Heart left ventricle (tissue), 16 donors: ENCODE measurements around the gene MRPL21. TPM values are rescaled to one million over a fixed set of nuclear protein-coding genes. Genes with fewer than 3 reads are reported as not detected.

Source experiments
- ATAC-seq, 4 donors: fragments of 200-7000 bp; cut with Tn5 transposase; one replicate each; pipeline ENCODE4 v1.9.1; 2020 to 2022; ENCODE audit warnings: moderate library complexity in 4 of 4, mild to moderate bottlenecking in 3 of 4, moderate number of reproducible peaks in 1 of 4
- DNase-seq, 5 donors: peaks; one replicate each; pipeline ENCODE4 v3.0.0-alpha.2; 2020
- H3K27ac ChIP-seq, 12 donors: fragments of 200-600 bp; sonication (generic) in 4 of 12; one replicate each; pipeline versions ENCODE4 v1.5.0 to v1.8.0; 2016 to 2022; ENCODE audit warnings: mild to moderate bottlenecking in 2 of 12
- H3K27me3 ChIP-seq, 9 donors: fragments of 200-600 bp; sonication (generic) in 2 of 9; one replicate each; pipeline versions ENCODE4 v1.5.1 to v1.8.0; 2016 to 2022; ENCODE audit warnings: mild to moderate bottlenecking in 3 of 9
- H3K36me3 ChIP-seq, 9 donors: fragments of 200-600 bp; sonication (generic) in 2 of 9; one replicate each; pipeline versions ENCODE4 v1.5.0 to v1.8.0; 2018 to 2022; ENCODE audit warnings: mild to moderate bottlenecking in 2 of 9
- H3K4me1 ChIP-seq, 12 donors: fragments of 200-600 bp; sonication (generic) in 4 of 12; one replicate each; pipeline versions ENCODE4 v1.5.0 to v1.8.0; 2016 to 2022; ENCODE audit warnings: mild to moderate bottlenecking in 3 of 12
- H3K4me3 ChIP-seq, 12 donors: fragments of 200-600 bp; sonication (generic) in 4 of 12; one replicate each; pipeline versions ENCODE4 v1.5.0 to v1.8.0; 2017 to 2022; ENCODE audit warnings: mild to moderate bottlenecking in 9 of 12, moderate library complexity in 4 of 12
- H3K9me3 ChIP-seq, 12 donors: fragments of 200-600 bp; sonication (generic) in 4 of 12; one replicate each; pipeline versions ENCODE4 v1.5.0 to v1.8.0; 2016 to 2022; ENCODE audit warnings: mild to moderate bottlenecking in 1 of 12
- POLR2A ChIP-seq, 2 donors: fragments of 450-650 bp; IDR thresholded peaks; one replicate each; pipeline ENCODE4 v1.6.1; 2017; ENCODE audit warnings: antibody characterized with exemption in 2 of 2, mild to moderate bottlenecking in 2 of 2, moderate library complexity in 2 of 2
- WGBS, 4 donors: extraction: QIAGEN DNeasy Blood & Tissue Kit in 2 of 4; methylation state at CpG; one replicate each; pipeline versions ENCODE4 v1.1.5 to v1.1.7; 2013 to 2018; 5-methylcytosine and 5-hydroxymethylcytosine counted together
- intact Hi-C, 10 donors: fragments of 100-400 bp; cut with DNase I; formaldehyde crosslinking; loops; one replicate each; pipeline versions ENCODE4 v1.11.1 to v1.14.2; 2022
- polyA plus RNA-seq, 2 donors: library from polyadenylated mRNA; stranded (reverse); fragments of 200-250 nt; gene quantifications; one replicate each; pipeline ENCODE4 v1.2.3, GENCODE V29; 2013
- total RNA-seq, 9 donors: library from RNA; depleted of rRNA in 2 of 9; stranded (reverse); fragments of >200 nt in 2 of 9; fragmentation: NEBNext Ultra II Directional in 3 of 9; extraction: Animal tissue kit (Norgen Biotek cat#: 25700) in 3 of 9; gene quantifications; one replicate each; pipeline versions ENCODE4 v1.1.0 to v1.2.4, GENCODE V29; 2016 to 2023
- TF ChIP-seq, protein P1 (sequence below), 12 donors: fragments of 200-600 bp; sonication (generic) in 4 of 12; IDR thresholded peaks; one replicate each; pipeline versions ENCODE4 v1.5.0 to v1.8.0; 2018 to 2022; ENCODE audit warnings: antibody characterized with exemption in 12 of 12, mild to moderate bottlenecking in 5 of 12
- donor health status: ischemic (EF 13 %, LVEDD 7.1; RV severe dilation, severe dysfunction).
- donor health status: healthy with polysubstance abuse.
- donor health status: DM: no; HTN: yes; CAD: no.
- donor health status: DM: no; HTN: no; CAD: no.
- donor health status: ischemic (EF 25% LVEDD 6.9; RV normal size, moderate dysfunction).
- donor health status: ischemic (EF 25% LVEDD 5.7; RV mildly dilated, moderate dysfunction).
- donor health status: healthy.
- donor health status: DM: yes; HTN: yes; CAD: no.
- donor health status: ischemic (EF 35%, LVEDD 5.7; RV mildly dilated, moderate dysfunction).
- donor health status: nonischemic (EF 11% LVEDD 7.7; RV severe dilation, severe dysfunction).
- donor health status: DM: yes; HTN: yes; CAD: no.
- donor health status: PGD.
- donor health status: ischemic (EF 29% LVEDD 5.4; RV normal size, mild dysfunction).
- donor health status: nonischemic (EF 23%, LVEDD 6.1; RV moderate dilation, normal function).

Gene MRPL21
- total and polyA plus RNA-seq, 11 donors: 59.9 to 230 (median 88.8) TPM

- no peaks in the 10 kb centered on the region for H3K27me3 ChIP-seq
- peak in 1 of 4 donors; percentile 26 for ATAC-seq
- no peak overlapping the region for H3K4me3 ChIP-seq
- peaks cover 0 to 76% (median 69%) of the 10 kb centered on the region in 9 donors for H3K36me3 ChIP-seq
- peaks cover 0 to 4% (median 0%) of the 10 kb centered on the region in 12 donors for H3K4me1 ChIP-seq
- intact Hi-C loops: loop anchor here in 1 of 10 donors (10.0 kb wide), 1 partner anchor 147 kb away; no protein-coding TSS in a partner anchor
- TF ChIP-seq, protein P1, sequence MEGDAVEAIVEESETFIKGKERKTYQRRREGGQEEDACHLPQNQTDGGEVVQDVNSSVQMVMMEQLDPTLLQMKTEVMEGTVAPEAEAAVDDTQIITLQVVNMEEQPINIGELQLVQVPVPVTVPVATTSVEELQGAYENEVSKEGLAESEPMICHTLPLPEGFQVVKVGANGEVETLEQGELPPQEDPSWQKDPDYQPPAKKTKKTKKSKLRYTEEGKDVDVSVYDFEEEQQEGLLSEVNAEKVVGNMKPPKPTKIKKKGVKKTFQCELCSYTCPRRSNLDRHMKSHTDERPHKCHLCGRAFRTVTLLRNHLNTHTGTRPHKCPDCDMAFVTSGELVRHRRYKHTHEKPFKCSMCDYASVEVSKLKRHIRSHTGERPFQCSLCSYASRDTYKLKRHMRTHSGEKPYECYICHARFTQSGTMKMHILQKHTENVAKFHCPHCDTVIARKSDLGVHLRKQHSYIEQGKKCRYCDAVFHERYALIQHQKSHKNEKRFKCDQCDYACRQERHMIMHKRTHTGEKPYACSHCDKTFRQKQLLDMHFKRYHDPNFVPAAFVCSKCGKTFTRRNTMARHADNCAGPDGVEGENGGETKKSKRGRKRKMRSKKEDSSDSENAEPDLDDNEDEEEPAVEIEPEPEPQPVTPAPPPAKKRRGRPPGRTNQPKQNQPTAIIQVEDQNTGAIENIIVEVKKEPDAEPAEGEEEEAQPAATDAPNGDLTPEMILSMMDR (IDR thresholded peaks at IDR 0.05): no peak
- no peak for TF ChIP-seq POLR2A (IDR thresholded peaks at IDR 0.05)
- peak overlapping the region in 1 of 12 donors; percentile 92 for H3K27ac ChIP-seq
- 85 to 89% (median 87%) methylated on average over 17 to 18 of the region's 18 CpGs for WGBS, 4 donors
- peak in 1 of 5 donors; percentile 41 for DNase-seq
- no peaks in the 10 kb centered on the region for H3K9me3 ChIP-seq
Observed at GRCh38 chr11:68938088-68938487, 34.5 kb upstream of the MRPL21 start.

DNA sequence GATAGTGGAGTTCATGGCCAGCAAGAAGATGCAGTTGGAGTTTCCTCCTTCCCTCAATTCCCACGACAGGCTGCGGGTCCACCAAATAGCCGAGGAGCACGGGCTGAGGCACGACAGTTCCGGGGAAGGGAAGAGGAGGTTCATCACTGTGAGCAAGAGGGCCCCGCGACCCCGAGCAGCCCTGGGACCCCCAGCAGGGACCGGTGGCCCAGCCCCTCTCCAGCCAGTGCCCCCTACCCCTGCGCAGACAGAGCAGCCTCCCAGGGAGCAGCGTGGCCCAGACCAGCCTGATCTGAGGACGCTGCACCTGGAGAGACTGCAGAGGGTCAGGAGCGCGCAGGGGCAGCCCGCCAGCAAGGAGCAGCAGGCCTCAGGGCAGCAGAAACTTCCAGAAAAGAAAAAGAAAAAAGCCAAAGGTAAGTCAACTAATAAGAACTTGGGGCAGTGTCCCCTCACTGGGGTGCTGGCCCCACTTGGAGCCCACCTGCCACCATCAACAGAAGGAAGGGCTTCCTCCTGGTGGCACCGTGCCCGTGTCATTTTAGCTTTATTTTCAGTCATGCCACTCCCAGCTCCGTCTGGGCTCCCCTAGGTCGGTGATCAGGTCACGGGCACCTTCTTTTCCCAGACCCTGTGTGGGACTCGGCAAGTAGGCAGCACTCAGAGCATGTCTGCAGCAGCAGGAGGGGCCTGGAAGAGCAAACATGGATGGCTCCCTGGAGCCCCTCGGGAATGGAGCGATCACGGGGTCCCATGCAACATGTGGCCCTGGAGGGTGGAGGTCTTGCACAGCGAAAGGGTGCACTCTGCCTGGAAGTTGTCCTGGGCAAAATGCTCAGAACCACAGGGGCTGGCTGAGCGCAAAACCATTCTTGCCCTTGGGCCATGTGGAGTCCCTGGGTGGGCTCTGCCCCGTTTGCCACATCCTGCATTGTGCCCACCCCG, 33.3 kb upstream of the MRPL21 start:
- Histone ChIP-seq H3K36me3 (peaks cover 0 to 83% (median 70%) of the 10 kb centered on the region in 9 donors), H3K9me3 (no peaks in the 10 kb centered on the region), H3K4me3 (no peak overlapping the region), H3K27ac (peak overlapping the region in 1 of 12 donors; percentile 85), H3K4me1 (no peaks in the 10 kb centered on the region), H3K27me3 (no peaks in the 10 kb centered on the region)
- ATAC-seq (no peak), DNase-seq (peak in 1 of 5 donors; percentile 49)
- intact Hi-C loops: loop anchor here in 1 of 10 donors (10.0 kb wide), 1 partner anchor 148 kb away; no protein-coding TSS in a partner anchor
- 93 to 96% (median 94%) methylated on average over 21 to 29 of the region's 29 CpGs for WGBS, 4 donors
- TF ChIP-seq POLR2A (IDR thresholded peaks at IDR 0.05): no peak
- TF ChIP-seq, protein P1 (IDR thresholded peaks at IDR 0.05): no peak

DNA sequence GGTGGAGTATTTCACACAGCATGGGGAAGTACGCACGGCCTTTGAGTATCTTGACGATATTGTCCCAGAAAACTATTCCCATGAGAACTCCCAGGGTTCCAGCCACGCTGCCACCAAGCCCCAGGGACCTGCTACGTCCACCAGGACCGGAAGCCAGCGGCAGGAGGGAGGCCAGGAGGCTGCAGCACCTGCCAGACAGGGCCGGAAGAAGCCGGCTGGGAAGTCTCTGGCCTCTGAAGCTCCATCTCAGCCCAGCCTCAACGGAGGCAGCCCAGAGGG, 32.7 kb upstream of the MRPL21 start:
- intact Hi-C loops: loop anchor here in 1 of 10 donors (10.0 kb wide), 1 partner anchor 149 kb away; no protein-coding TSS in a partner anchor
- Histone ChIP-seq H3K36me3 (peaks cover 0 to 83% (median 73%) of the 10 kb centered on the region in 9 donors), H3K9me3 (no peaks in the 10 kb centered on the region), H3K4me1 (no peaks in the 10 kb centered on the region), H3K4me3 (no peak overlapping the region), H3K27me3 (no peaks in the 10 kb centered on the region), H3K27ac (peak overlapping the region in 1 of 12 donors; percentile 85)
- DNase-seq (no peak), ATAC-seq (no peak)
- WGBS, 4 donors: 91 to 96% (median 92%) methylated on average over 3 to 10 of the region's 10 CpGs
- TF ChIP-seq POLR2A (IDR thresholded peaks at IDR 0.05): no peak
- TF ChIP-seq, protein P1 (IDR thresholded peaks at IDR 0.05): no peak
